GM12874 (cell line): ENCODE data around the gene PGLYRP3.

ENCODE experiments used
- CTCF ChIP-seq: IDR thresholded peaks from 2 replicates; pipeline ENCODE4 v1.5.1; 2011; ENCODE audit warnings: low read depth, mild to moderate bottlenecking, control low read depth, low read length, moderate library complexity; ENCODE audit not compliant: insufficient read depth

The PGLYRP3 gene

GRCh38 chr1:153353226-153353947 is 40.6 kb upstream of the PGLYRP3 start:
- TF ChIP-seq CTCF = peak; percentile 51

- TF ChIP-seq CTCF = peak; percentile 81
Observed at GRCh38 chr1:153352523-153352922, 39.8 kb upstream of the PGLYRP3 start.

- TF ChIP-seq CTCF = no peak
Observed at GRCh38 chr1:153350321-153350957, 37.7 kb upstream of the PGLYRP3 start.

- TF ChIP-seq CTCF = no peak
Observed at GRCh38 chr1:153349363-153350320, 36.9 kb upstream of the PGLYRP3 start.

GRCh38 chr1:153348511-153349362 is 36.0 kb upstream of the PGLYRP3 start, which contains the start of gene PGLYRP4:
Gene PGLYRP4, minus strand, starts transcription at chr1:153348841. Its CDS starts 909 bp downstream, at chr1:153347932.
- TF ChIP-seq CTCF = no peak

GRCh38 chr1:153347856-153348255 is 35.1 kb upstream of the PGLYRP3 start:
- TF ChIP-seq CTCF = no peak
